T-helper 2 cell treated with Interferon-gamma antibody and Interleukin-4, amounts not matched to agents 100 ng/mL and 5 ng/mL, for 36 hours (primary cell): ENCODE results near the gene NDRG3. TPM values are rescaled to one million over a fixed set of nuclear protein-coding genes. Genes with fewer than 3 reads are reported as not detected.
"Not testable (repeated sequence)": the region's sequence is repeated elsewhere in the genome, so short reads cannot be mapped to it uniquely, and the experiment has no call there.

Experiments used
- intact Hi-C: fragments of 100-400 bp; cut with micrococcal nuclease; formaldehyde crosslinking; loops from one replicate; pipeline ENCODE4 v1.15.1; 2023
- total RNA-seq: library from RNA; stranded (reverse); gene quantifications from 2 replicates; pipeline ENCODE4 v1.2.3, GENCODE V29; 2022

The NDRG3 gene
- total RNA-seq, 1 donor from 2014 or later: 33.2 TPM

- intact Hi-C loops: loop anchor here (2.0 to 10.0 kb wide), 2 partner anchors 15 to 71 kb away; partner anchors contain the start of gene TGIF2
Observed at GRCh38 chr20:36645998-36646397, 99.9 kb downstream of the NDRG3 start, which contains the start of gene SLA2. Gene SLA2 (minus strand): TSS chr20:36646196. CDS start chr20:36641335, 4,861 bp downstream.

DNA sequence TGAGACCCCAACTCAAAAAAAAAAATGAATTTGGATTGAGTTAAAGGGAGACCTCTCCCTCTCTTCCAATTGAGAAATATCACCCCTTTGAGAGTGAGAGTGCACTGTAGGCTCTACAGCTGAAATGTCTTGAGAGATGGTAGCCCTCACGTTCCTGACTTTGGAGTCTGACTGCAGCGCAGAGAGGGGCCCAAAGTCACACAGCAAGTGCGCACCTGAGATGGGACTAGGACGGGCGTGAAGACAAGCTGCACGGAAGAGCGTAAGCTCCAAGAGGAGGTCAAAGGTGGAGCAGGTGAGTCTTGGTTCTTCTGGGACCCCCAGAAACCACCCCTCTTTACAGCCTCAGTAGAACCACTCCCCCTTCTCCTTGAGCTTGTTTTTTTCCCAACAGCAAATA is 100.5 kb downstream of the NDRG3 start:
- intact Hi-C loops: loop anchor here (2.0 to 10.0 kb wide), 2 partner anchors 15 to 71 kb away; partner anchors contain the start of gene TGIF2

- intact Hi-C loops: loop anchor here (2.0 to 10.0 kb wide), 3 partner anchors 14 to 70 kb away; partner anchors contain the start of genes RAB5IF and TGIF2
Observed at GRCh38 chr20:36644706-36645095, 101.2 kb downstream of the NDRG3 start.

- intact Hi-C loops: loop anchor here (2.0 to 10.0 kb wide), 3 partner anchors 13 to 69 kb away; partner anchors contain the start of genes RAB5IF and TGIF2
Observed at GRCh38 chr20:36644032-36644705, 101.7 kb downstream of the NDRG3 start.

GRCh38 chr20:36642136-36642535 is 103.8 kb downstream of the NDRG3 start:
- intact Hi-C loops: loop anchor here (5.0 to 10.0 kb wide), 2 partner anchors 35 to 67 kb away; partner anchors contain the start of genes RAB5IF and TGIF2

DNA sequence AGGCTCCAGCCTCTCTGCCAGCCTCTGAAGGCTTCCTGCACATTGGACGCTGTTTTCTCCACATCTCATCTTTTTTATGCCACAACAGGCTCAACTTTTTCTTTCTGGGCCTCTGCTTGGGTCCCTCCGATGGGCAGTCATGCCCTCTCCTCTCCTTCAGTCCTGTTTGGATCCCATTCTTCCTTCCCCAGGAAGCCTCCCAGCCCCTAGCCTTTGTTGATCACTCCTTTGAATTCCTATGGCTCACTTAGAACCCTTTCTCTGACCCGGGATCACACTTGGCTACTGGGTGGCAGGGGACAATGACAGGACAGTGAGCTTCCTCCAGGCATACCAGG is 104.4 kb downstream of the NDRG3 start:
- intact Hi-C loops: loop anchor here (5.0 to 10.0 kb wide), 2 partner anchors 34 to 67 kb away; partner anchors contain the start of genes RAB5IF and TGIF2

DNA sequence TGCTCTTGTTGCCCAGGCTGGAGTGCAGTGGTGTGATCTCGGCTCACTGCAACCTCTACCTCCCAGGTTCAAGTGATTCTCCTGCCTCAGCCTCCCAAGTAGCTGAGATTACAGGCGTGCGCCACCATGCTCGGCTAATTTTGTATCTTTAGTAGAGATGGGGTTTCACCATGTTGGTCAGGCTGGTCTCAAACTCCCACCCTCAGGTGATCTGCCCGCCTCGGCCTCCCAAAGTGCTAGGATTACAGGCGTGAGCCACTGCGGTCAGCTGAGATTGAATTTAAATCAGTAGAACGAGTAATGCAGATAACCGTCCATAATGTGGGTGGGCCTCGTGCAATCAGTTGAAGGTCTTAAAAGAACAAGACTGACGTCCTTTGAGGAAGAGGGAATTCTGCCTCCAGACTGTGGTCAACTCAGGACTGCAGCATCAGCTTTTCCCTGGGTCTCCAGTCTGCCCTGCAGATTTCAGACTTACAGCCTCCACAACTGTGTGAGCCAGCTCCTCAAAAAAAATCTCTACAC is 107.0 kb downstream of the NDRG3 start:
- intact Hi-C loops: not testable (repeated sequence)

- intact Hi-C loops: no loop called here
Observed at GRCh38 chr20:36634342-36634741, 111.5 kb downstream of the NDRG3 start.

GRCh38 chr20:36633285-36633772 is 112.6 kb downstream of the NDRG3 start:
- intact Hi-C loops: no loop called here

GRCh38 chr20:36632487-36633284 is 113.2 kb downstream of the NDRG3 start:
- intact Hi-C loops: no loop called here

GRCh38 chr20:36632147-36632486 is 113.8 kb downstream of the NDRG3 start:
- intact Hi-C loops: no loop called here

GRCh38 chr20:36631646-36632045 is 114.2 kb downstream of the NDRG3 start:
- intact Hi-C loops: loop anchor here (2.0 kb wide), 1 partner anchor 13 kb away; no protein-coding TSS in a partner anchor

- intact Hi-C loops: loop anchor here (2.0 kb wide), 1 partner anchor 15 kb away; no protein-coding TSS in a partner anchor
Observed at GRCh38 chr20:36629719-36630681, 115.9 kb downstream of the NDRG3 start.

DNA sequence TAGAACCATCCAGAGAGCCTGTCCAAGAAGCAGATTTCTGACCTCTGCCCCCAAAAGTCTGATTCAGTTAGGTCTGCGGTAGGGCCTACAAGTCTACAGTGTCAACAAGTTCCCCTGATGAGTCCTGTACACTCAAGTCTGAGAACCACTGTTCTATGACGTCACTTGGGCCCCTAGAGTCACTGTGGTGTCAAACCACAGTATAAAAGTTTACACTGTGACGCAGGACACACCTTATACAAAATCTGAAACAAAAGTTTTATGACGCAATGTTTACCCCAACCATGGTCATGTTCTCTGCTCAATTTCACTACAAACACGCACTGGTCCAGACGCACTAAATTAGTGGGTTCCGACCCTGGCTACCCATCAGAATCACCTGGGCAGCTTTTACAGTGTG is 117.8 kb downstream of the NDRG3 start:
- intact Hi-C loops: no loop called here

GRCh38 chr20:36624944-36625324 is 121.0 kb downstream of the NDRG3 start:
- intact Hi-C loops: no loop called here

GRCh38 chr20:36624068-36624943 is 121.6 kb downstream of the NDRG3 start:
- intact Hi-C loops: no loop called here

DNA sequence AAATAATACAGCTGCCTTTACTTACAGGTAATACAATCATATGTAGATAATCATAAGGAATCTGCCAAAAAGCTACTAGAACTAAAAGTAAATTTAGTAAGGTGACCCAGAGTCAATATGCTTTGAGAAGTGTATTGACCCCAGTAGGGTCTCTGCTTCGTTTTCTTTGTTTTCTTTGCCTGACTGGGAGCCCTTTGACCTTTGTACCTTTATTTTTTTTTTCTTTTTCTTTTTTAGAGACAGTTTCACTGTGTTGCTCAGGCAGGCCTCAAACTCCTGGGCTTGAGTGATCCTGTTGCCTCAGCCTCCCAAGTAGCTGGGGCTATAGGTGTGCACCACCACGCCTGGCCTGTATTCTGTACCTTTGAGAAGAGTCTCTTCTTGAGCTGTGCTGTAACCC is 122.4 kb downstream of the NDRG3 start:
- intact Hi-C loops: no loop called here

DNA sequence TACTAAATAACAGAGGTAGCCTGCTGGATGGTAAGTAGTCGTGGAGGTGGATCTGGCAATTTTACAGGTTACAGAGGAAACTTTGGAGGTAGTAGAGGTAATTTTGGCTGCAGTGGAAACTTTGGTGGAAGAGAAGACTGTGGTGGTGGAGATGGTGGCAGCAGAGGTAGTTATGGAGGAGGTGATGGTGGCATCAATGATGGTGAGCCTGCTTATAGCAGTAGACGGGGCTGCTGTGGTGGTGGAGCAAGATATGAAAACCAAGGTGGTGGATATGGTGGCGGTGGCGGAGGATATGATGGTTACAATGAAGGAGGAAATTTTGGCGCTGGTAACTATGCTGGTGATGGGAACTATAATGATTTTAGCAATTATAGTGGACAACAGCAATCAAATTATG is 125.0 kb downstream of the NDRG3 start:
- intact Hi-C loops: no loop called here

DNA sequence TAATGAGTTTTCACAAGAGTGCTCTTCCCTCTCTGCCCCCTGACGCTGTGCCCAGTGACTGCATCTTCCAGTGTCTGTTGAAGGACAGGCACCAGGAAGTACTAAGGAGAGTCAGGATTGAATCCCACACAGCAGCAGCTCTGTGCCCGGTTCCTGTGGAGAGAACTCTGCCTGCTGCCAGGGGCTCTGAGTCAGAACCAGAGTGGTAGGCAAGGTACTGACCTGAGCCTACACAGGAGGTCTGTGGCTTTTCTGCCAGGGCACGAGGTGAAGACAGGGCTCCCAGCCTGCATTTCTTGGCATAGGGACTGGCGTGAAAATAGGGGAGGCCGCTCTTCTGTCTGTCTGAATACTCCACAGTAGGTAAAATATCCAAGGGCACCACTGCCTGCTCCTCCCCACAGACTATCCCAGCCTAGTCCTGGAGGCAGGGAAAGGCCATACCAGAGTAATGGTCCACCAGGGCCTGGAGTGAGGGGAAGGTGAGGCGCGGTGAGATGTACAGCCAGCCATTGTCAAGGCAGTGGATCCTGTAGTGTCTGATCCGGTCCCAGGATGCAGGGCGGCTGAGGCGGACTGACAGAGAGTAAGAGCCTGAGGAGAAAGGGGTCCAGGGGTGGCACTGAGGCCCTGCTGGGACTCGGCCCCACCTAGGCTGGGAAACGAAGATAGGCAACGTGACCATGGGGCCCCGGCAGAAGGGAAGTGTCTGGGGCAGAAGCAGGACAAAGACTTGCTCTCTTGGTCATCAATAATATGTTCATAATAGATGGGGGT is 130.9 kb downstream of the NDRG3 start:
- intact Hi-C loops: no loop called here
